ENCODE measurements around the gene VPS33B. TPM values are rescaled to one million over a fixed set of nuclear protein-coding genes. Genes with fewer than 3 reads are reported as not detected.

The VPS33B gene
- total and polyA plus RNA-seq, 2 experiments from 2014 or later = 8.8 to 15.2 TPM

GRCh38 chr15:90979582-90979981, 42.8 kb downstream of the VPS33B start:
- TF ChIP-seq JUNB (IDR thresholded peaks at IDR 0.05; ENCODE audit: unreplicated experiment) = no peak
- no peak for TF ChIP-seq EZH2 (IDR thresholded peaks at IDR 0.05; ENCODE audit: low read depth, unreplicated experiment)
- TF ChIP-seq REST (IDR thresholded peaks at IDR 0.05; ENCODE audit: unreplicated experiment) = no peak
- no peak for TF ChIP-seq CTCF (conservative IDR thresholded peaks at IDR 0.05; ENCODE audit: low read depth in 2 of 2)
- no peak for TF ChIP-seq STAT1 (IDR thresholded peaks at IDR 0.05; ENCODE audit: unreplicated experiment)
- H3K4me3 Mint-ChIP-seq = no peak overlapping the region
- no peak for DNase-seq (ENCODE audit: low spot score)
- ATAC-seq = no peak
- no peak overlapping the region for H3K27ac ChIP-seq (ENCODE audit: low read depth)
- no peaks in the 10 kb centered on the region for H3K27me3 Mint-ChIP-seq (ENCODE audit: insufficient read depth, low read depth, poor library complexity)
- H3K9me2 ChIP-seq (ENCODE audit: insufficient read depth) = no peaks in the 10 kb centered on the region
- peak overlapping the region; percentile 84 for H3K27ac Mint-ChIP-seq
- peaks cover 13% of the 10 kb centered on the region for H3K79me2 ChIP-seq (replicated peaks; ENCODE audit: insufficient read depth)
- H3K4me3 ChIP-seq = no peak overlapping the region
- H3K4me1 ChIP-seq (ENCODE audit: insufficient read depth) = no peaks in the 10 kb centered on the region
- H2AFZ ChIP-seq = no peak overlapping the region
- no peaks in the 10 kb centered on the region for H3K9me3 Mint-ChIP-seq
- peaks cover 14% of the 10 kb centered on the region for H4K20me1 ChIP-seq (replicated peaks; ENCODE audit: insufficient read depth)
- H3K4me2 ChIP-seq = no peak overlapping the region
- no peaks in the 10 kb centered on the region for H3K4me1 Mint-ChIP-seq
- peaks cover 87% of the 10 kb centered on the region for H3K36me3 ChIP-seq (ENCODE audit: insufficient read depth)
- no peaks in the 10 kb centered on the region for H3K27me3 ChIP-seq (ENCODE audit: insufficient read depth)
- H3K36me3 Mint-ChIP-seq (ENCODE audit: low read depth) = peaks cover 97% of the 10 kb centered on the region
- 0 out of 2 replicates have a peak, but pooled peaks cover 4% of the 10 kb centered on the region for H3F3A ChIP-seq (replicated peaks; ENCODE audit: low read depth)

- no peaks in the 10 kb centered on the region for H3K4me1 ChIP-seq (ENCODE audit: insufficient read depth)
- Mint-ChIP-seq H3K27ac (no peak overlapping the region), H3K4me3 (no peak overlapping the region), H3K4me1 (no peaks in the 10 kb centered on the region), H3K27me3 (ENCODE audit: insufficient read depth, low read depth, poor library complexity) (peaks cover 3% of the 10 kb centered on the region), H3K9me3 (no peaks in the 10 kb centered on the region), H3K36me3 (ENCODE audit: low read depth) (peaks cover 78% of the 10 kb centered on the region)
- H4K20me1 ChIP-seq (replicated peaks; ENCODE audit: insufficient read depth) = peaks cover 17% of the 10 kb centered on the region
- H3F3A ChIP-seq (replicated peaks; ENCODE audit: low read depth) = 0 out of 2 replicates have a peak, but pooled peaks cover 4% of the 10 kb centered on the region
- no peaks in the 10 kb centered on the region for H3K9me2 ChIP-seq (ENCODE audit: insufficient read depth)
- no peaks in the 10 kb centered on the region for H3K27me3 ChIP-seq (ENCODE audit: insufficient read depth)
- H3K36me3 ChIP-seq (ENCODE audit: insufficient read depth) = peaks cover 80% of the 10 kb centered on the region
- H3K79me2 ChIP-seq (replicated peaks; ENCODE audit: insufficient read depth) = no peaks in the 10 kb centered on the region
- no peak overlapping the region for H3K4me3 ChIP-seq
- peak overlapping the region; percentile 59; the same call in 1 of the 2 replicates for H3K27ac ChIP-seq (ENCODE audit: low read depth)
- H2AFZ ChIP-seq = no peak overlapping the region
- no peak for ATAC-seq
- H3K4me2 ChIP-seq = no peak overlapping the region
- no peak for DNase-seq (ENCODE audit: low spot score)
- TF ChIP-seq CREB1 (CRISPR knock-in tag; IDR thresholded peaks at IDR 0.05; ENCODE audit: low read depth) (no peak), EZH2 (IDR thresholded peaks at IDR 0.05; ENCODE audit: low read depth, unreplicated experiment) (no peak), NANOG (IDR thresholded peaks at IDR 0.05; ENCODE audit: borderline replicate concordance) (no peak), POLR2AphosphoS5 (IDR thresholded peaks at IDR 0.05; ENCODE audit: low read depth) (no peak), ZNF462 (CRISPR knock-in tag; IDR thresholded peaks at IDR 0.05) (no peak), JUNB (IDR thresholded peaks at IDR 0.05; ENCODE audit: unreplicated experiment) (no peak), STAT1 (IDR thresholded peaks at IDR 0.05; ENCODE audit: unreplicated experiment) (no peak)
These were observed 48.2 kb downstream of the VPS33B start for GRCh38 chr15:90974216-90974615.

All from GM23338 (cell line).